Neuronal stem cell (in vitro differentiated cells): Measurements from ENCODE around the gene LIPN.

Source experiments
- DNase-seq: peaks from one replicate; pipeline ENCODE4 v3.0.0-alpha.2; 2013; ENCODE audit warnings: low spot score
- H2AFZ ChIP-seq: one replicate; pipeline ENCODE4 v1.6.1; 2013; ENCODE audit warnings: mild to moderate bottlenecking, low read length, inconsistent platforms
- H2AK5ac ChIP-seq: 2 replicates; pipeline ENCODE4 v1.6.1; 2013; ENCODE audit warnings: low read depth, mild to moderate bottlenecking, inconsistent platforms, low read length, moderate library complexity, mixed read lengths
- H2BK120ac ChIP-seq: 2 replicates; pipeline ENCODE4 v1.6.1; 2013; ENCODE audit warnings: low read depth, mild to moderate bottlenecking, inconsistent platforms, low read length, moderate library complexity, mixed read lengths
- H2BK12ac ChIP-seq: one replicate; pipeline ENCODE4 v1.6.1; 2013; ENCODE audit warnings: low read length, inconsistent platforms
- H2BK15ac ChIP-seq: 2 replicates; pipeline ENCODE4 v1.6.1; 2013; ENCODE audit warnings: mild to moderate bottlenecking, low read length, inconsistent platforms, mixed read lengths
- H2BK5ac ChIP-seq: one replicate; pipeline ENCODE4 v1.6.1; 2013; ENCODE audit warnings: inconsistent platforms, mild to moderate bottlenecking, low read length, moderate library complexity
- H3K14ac ChIP-seq: one replicate; pipeline ENCODE4 v1.6.1; 2013; ENCODE audit warnings: low read length, inconsistent platforms
- H3K18ac ChIP-seq: 2 replicates; pipeline ENCODE4 v1.6.1; 2013; ENCODE audit warnings: low read length, inconsistent platforms
- H3K23ac ChIP-seq: 2 replicates; pipeline ENCODE4 v1.6.1; 2013; ENCODE audit warnings: low read depth, mild to moderate bottlenecking, mixed read lengths, low read length, inconsistent platforms; ENCODE audit not compliant: poor library complexity
- H3K27ac ChIP-seq: replicated peaks from 3 replicates; pipeline ENCODE4 v1.5.1; 2013; ENCODE audit warnings: low read length, inconsistent platforms
- H3K27me3 ChIP-seq, 3 experiments: 2 replicates each; pipeline ENCODE4 v1.6.1; 2013; ENCODE audit warnings: low read length in 3 of 3, mild to moderate bottlenecking in 2 of 3, inconsistent platforms in 1 of 3, low read depth in 1 of 3, mixed read lengths in 1 of 3, moderate library complexity in 1 of 3; ENCODE audit not compliant: control insufficient read depth in 3 of 3, insufficient read depth in 3 of 3
- H3K36me3 ChIP-seq, 2 donors: replicated peaks in 1 of 2; 2 replicates each; pipeline ENCODE4 v1.6.1; 2013; ENCODE audit warnings: low read length in 2 of 2; ENCODE audit not compliant: control insufficient read depth in 2 of 2, insufficient read depth in 2 of 2
- H3K4ac ChIP-seq: 2 replicates; pipeline ENCODE4 v1.6.1; 2013; ENCODE audit warnings: inconsistent platforms, mild to moderate bottlenecking, low read length, moderate library complexity
- H3K4me1 ChIP-seq, 2 donors: 1 replicate in 1 of 2; 2 replicates in 1 of 2; pipeline ENCODE4 v1.6.1; 2013; ENCODE audit warnings: low read length in 2 of 2, low read depth in 1 of 2; ENCODE audit not compliant: control insufficient read depth in 2 of 2, insufficient read depth in 1 of 2
- H3K4me2 ChIP-seq: one replicate; pipeline ENCODE4 v1.6.1; 2013; ENCODE audit warnings: mild to moderate bottlenecking, low read length, inconsistent platforms; ENCODE audit not compliant: insufficient read depth, poor library complexity, severe bottlenecking
- H3K4me3 ChIP-seq, 2 donors: 2 replicates each; pipeline ENCODE4 v1.5.1; 2013; ENCODE audit warnings: low read length in 2 of 2, mild to moderate bottlenecking in 2 of 2, inconsistent platforms in 1 of 2, moderate library complexity in 1 of 2
- H3K79me1 ChIP-seq: one replicate; pipeline ENCODE4 v1.6.1; 2013; ENCODE audit warnings: low read depth, mild to moderate bottlenecking, inconsistent platforms, low read length, moderate library complexity
- H3K9ac ChIP-seq: one replicate; pipeline ENCODE4 v1.6.1; 2013; ENCODE audit warnings: mild to moderate bottlenecking, low read depth, low read length, inconsistent platforms; ENCODE audit not compliant: poor library complexity
- H3K9me3 ChIP-seq, 2 donors: replicated peaks in 1 of 2; 2 replicates each; pipeline versions ENCODE3 to v1.6.1; 2013; ENCODE audit warnings: low read length in 2 of 2, mild to moderate bottlenecking in 2 of 2, inconsistent platforms in 1 of 2, low read depth in 1 of 2, mixed read lengths in 1 of 2, moderate library complexity in 1 of 2; ENCODE audit not compliant: control insufficient read depth in 2 of 2, insufficient read depth in 1 of 2
- H4K8ac ChIP-seq: one replicate; pipeline ENCODE4 v1.6.1; 2013; ENCODE audit warnings: low read depth, mild to moderate bottlenecking, inconsistent platforms, low read length, moderate library complexity
- H4K91ac ChIP-seq: one replicate; pipeline ENCODE4 v1.6.1; 2013; ENCODE audit warnings: low read length, low read depth, mild to moderate bottlenecking, inconsistent platforms; ENCODE audit not compliant: poor library complexity
- WGBS, 2 donors: extraction: QIAGEN DNeasy Blood & Tissue Kit; methylation state at CpG; one replicate each; pipeline ENCODE4 v1.1.7; 2013; ENCODE audit warnings: missing lambda C conversion rate in 2 of 2, mixed read lengths in 1 of 2; ENCODE audit not compliant: insufficient read length in 2 of 2, insufficient replicate concordance in 1 of 2; ENCODE audit errors: extremely low coverage in 2 of 2; 5-methylcytosine and 5-hydroxymethylcytosine counted together

The LIPN gene

GRCh38 chr10:88819290-88819689 is 59.5 kb downstream of the LIPN start:
- no peak overlapping the region for H2BK15ac ChIP-seq
- no peak overlapping the region for H2BK120ac ChIP-seq
- H2AK5ac ChIP-seq = no peak overlapping the region
- H2BK5ac ChIP-seq = no peak overlapping the region
- no peak overlapping the region for H3K23ac ChIP-seq
- no peaks in the 10 kb centered on the region for H3K9me3 ChIP-seq
- no peak overlapping the region for H3K27ac ChIP-seq
- WGBS, 2 donors = no CpG with 5 or more reads among the region's 3 CpGs
- no peak for DNase-seq
- H4K91ac ChIP-seq = no peak overlapping the region
- H2BK12ac ChIP-seq = no peak overlapping the region
- H3K4me1 ChIP-seq = no peaks in the 10 kb centered on the region
- no peak overlapping the region for H3K9ac ChIP-seq
- H3K79me1 ChIP-seq = no peaks in the 10 kb centered on the region
- no peak overlapping the region for H4K8ac ChIP-seq
- no peak overlapping the region for H3K4me3 ChIP-seq
- H2AFZ ChIP-seq = no peak overlapping the region
- H3K14ac ChIP-seq = no peak overlapping the region
- H3K36me3 ChIP-seq = no peaks in the 10 kb centered on the region
- no peak overlapping the region for H3K4me2 ChIP-seq
- no peak overlapping the region for H3K4ac ChIP-seq
- H3K27me3 ChIP-seq = no peaks in the 10 kb centered on the region
- H3K18ac ChIP-seq = no peak overlapping the region

GRCh38 chr10:88820748-88821401 is 61.1 kb downstream of the LIPN start:
- Histone ChIP-seq H3K27me3 (no peaks in the 10 kb centered on the region), H2BK12ac (no peak overlapping the region), H3K4me2 (no peak overlapping the region), H3K9me3 (no peaks in the 10 kb centered on the region), H3K4me1 (no peaks in the 10 kb centered on the region), H4K8ac (no peak overlapping the region), H3K79me1 (no peaks in the 10 kb centered on the region), H2AFZ (no peak overlapping the region), H3K9ac (no peak overlapping the region), H3K36me3 (no peaks in the 10 kb centered on the region), H3K14ac (no peak overlapping the region), H3K27ac (no peak overlapping the region), H3K23ac (no peak overlapping the region), H4K91ac (no peak overlapping the region), H2BK120ac (no peak overlapping the region), H3K4me3 (no peak overlapping the region), H2AK5ac (no peak overlapping the region), H2BK15ac (no peak overlapping the region), H3K4ac (no peak overlapping the region), H3K18ac (no peak overlapping the region), H2BK5ac (no peak overlapping the region)
- DNase-seq = no peak

- no peaks in the 10 kb centered on the region for H3K4me1 ChIP-seq
- H3K36me3 ChIP-seq = no peaks in the 10 kb centered on the region
- H2BK5ac ChIP-seq = no peak overlapping the region
- no peak overlapping the region for H2AFZ ChIP-seq
- H2BK12ac ChIP-seq = no peak overlapping the region
- H3K4me3 ChIP-seq = no peak overlapping the region
- no peak overlapping the region for H4K91ac ChIP-seq
- no peak overlapping the region for H3K4ac ChIP-seq
- H3K23ac ChIP-seq = no peak overlapping the region
- no peak overlapping the region for H3K14ac ChIP-seq
- H3K27me3 ChIP-seq = peaks cover 0 to 2% (median 0%) of the 10 kb centered on the region in 3 experiments
- no peak for DNase-seq
- H3K79me1 ChIP-seq = no peaks in the 10 kb centered on the region
- WGBS, 2 donors = no CpG with 5 or more reads among the region's 4 CpGs
- no peaks in the 10 kb centered on the region for H3K9me3 ChIP-seq
- H3K4me2 ChIP-seq = no peak overlapping the region
- no peak overlapping the region for H3K9ac ChIP-seq
- H3K27ac ChIP-seq = no peak overlapping the region
- H2BK120ac ChIP-seq = no peak overlapping the region
- no peak overlapping the region for H2AK5ac ChIP-seq
- no peak overlapping the region for H2BK15ac ChIP-seq
- no peak overlapping the region for H3K18ac ChIP-seq
- no peak overlapping the region for H4K8ac ChIP-seq
These were observed 66.6 kb downstream of the LIPN start for GRCh38 chr10:88826388-88826787.

GRCh38 chr10:88827671-88828070 is 67.9 kb downstream of the LIPN start:
- no peak overlapping the region for H3K4ac ChIP-seq
- H3K4me1 ChIP-seq = no peaks in the 10 kb centered on the region
- H2BK15ac ChIP-seq = no peak overlapping the region
- no peak overlapping the region for H3K18ac ChIP-seq
- H2BK5ac ChIP-seq = no peak overlapping the region
- no CpG with 5 or more reads among the region's 2 CpGs for WGBS, 2 donors
- H3K27me3 ChIP-seq = peaks cover 0 to 2% (median 0%) of the 10 kb centered on the region in 3 experiments
- no peak overlapping the region for H3K27ac ChIP-seq
- no peak overlapping the region for H3K4me2 ChIP-seq
- no peak overlapping the region for H3K4me3 ChIP-seq
- no peak overlapping the region for H2AK5ac ChIP-seq
- H3K9me3 ChIP-seq = no peaks in the 10 kb centered on the region
- H4K8ac ChIP-seq = no peak overlapping the region
- H3K23ac ChIP-seq = no peak overlapping the region
- no peak overlapping the region for H2AFZ ChIP-seq
- no peaks in the 10 kb centered on the region for H3K36me3 ChIP-seq
- no peak overlapping the region for H3K9ac ChIP-seq
- DNase-seq = no peak
- no peak overlapping the region for H2BK12ac ChIP-seq
- no peak overlapping the region for H4K91ac ChIP-seq
- H3K79me1 ChIP-seq = no peaks in the 10 kb centered on the region
- H3K14ac ChIP-seq = no peak overlapping the region
- H2BK120ac ChIP-seq = no peak overlapping the region
